Activated effector memory CD4-positive, alpha-beta T cell treated with Interleukin-2 at 50 U/mL for 16 hours (primary cell): ENCODE measurements around the gene RAB40C.

Experiments used
- DNase-seq: peaks from one replicate; pipeline ENCODE4 v3.0.0-alpha.2; 2020

RAB40C gene

GRCh38 chr16:619476-620100, 29.7 kb downstream of the RAB40C start:
- no peak for DNase-seq

GRCh38 chr16:620700-621525, 31.0 kb downstream of the RAB40C start:
- DNase-seq: no peak

- no peak for DNase-seq
These were observed 31.8 kb downstream of the RAB40C start for GRCh38 chr16:621526-622105.

- no peak for DNase-seq
These were observed 33.0 kb downstream of the RAB40C start for GRCh38 chr16:622920-623280.

GRCh38 chr16:624526-625070, 34.7 kb downstream of the RAB40C start:
- DNase-seq: no peak

GRCh38 chr16:625117-625976, 35.5 kb downstream of the RAB40C start:
- no peak for DNase-seq

GRCh38 chr16:625977-626765, 36.3 kb downstream of the RAB40C start:
- DNase-seq: no peak

GRCh38 chr16:626787-627453, 37.1 kb downstream of the RAB40C start:
- DNase-seq: no peak

GRCh38 chr16:627454-628239, 37.8 kb downstream of the RAB40C start:
- no peak for DNase-seq

GRCh38 chr16:628321-629061, 38.6 kb downstream of the RAB40C start:
- no peak for DNase-seq

GRCh38 chr16:629185-629832, 39.4 kb downstream of the RAB40C start:
- DNase-seq: no peak

GRCh38 chr16:629833-630248, 40.0 kb downstream of the RAB40C start:
- DNase-seq: no peak

GRCh38 chr16:630249-630814, 40.5 kb downstream of the RAB40C start:
- DNase-seq: no peak

- no peak for DNase-seq
These were observed 41.0 kb downstream of the RAB40C start, which contains the start of gene WFIKKN1 for GRCh38 chr16:630815-631405. TSS of gene WFIKKN1 (plus strand) at chr16:630985. CDS start at chr16:631254, 269 bp downstream.

- DNase-seq: no peak
These were observed 42.0 kb downstream of the RAB40C start for GRCh38 chr16:631808-632358.

GRCh38 chr16:632486-633335, 42.8 kb downstream of the RAB40C start:
- DNase-seq: no peak
